HG02623 (cell line): ENCODE results near the gene P3R3URF.

Experiments used
- ATAC-seq: cut with Tn5 transposase; IDR thresholded peaks from one replicate; pipeline ENCODE4 v1.9.1; 2021; ENCODE audit warnings: moderate library complexity; ENCODE audit not compliant: unreplicated experiment

The P3R3URF gene

DNA sequence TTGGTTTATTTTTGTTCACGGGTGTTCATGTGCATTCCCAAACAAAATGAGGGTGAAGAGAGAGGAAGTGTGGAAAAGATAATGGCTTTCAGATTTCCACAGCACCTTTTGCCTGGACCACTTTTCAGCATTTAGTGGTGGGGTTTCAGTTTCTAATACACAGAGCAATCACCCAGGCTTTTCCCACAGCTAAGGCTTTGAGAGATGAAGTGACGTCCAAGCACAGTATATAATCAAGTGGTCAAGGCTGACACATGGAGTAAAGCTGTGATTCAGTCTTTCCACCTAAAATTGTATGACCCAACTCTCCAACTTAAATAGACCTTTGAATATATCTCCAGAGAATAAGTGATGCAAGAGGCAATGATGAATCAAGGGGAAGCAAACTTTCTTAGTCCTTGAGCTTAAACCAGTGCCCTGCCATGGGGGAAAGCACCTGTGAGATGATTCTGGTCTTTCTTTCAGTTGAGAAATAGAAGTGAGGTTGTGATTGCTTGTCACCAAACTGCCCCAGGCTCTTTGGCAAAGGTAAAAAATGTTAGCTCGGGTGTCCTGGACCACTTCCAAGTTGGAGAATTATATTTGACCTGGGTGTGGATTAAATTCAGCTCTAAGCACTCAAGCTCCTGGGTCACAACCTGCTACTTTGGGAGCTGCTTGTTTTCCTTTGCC is 41.5 kb downstream of the P3R3URF start:
- ATAC-seq: no peak

DNA sequence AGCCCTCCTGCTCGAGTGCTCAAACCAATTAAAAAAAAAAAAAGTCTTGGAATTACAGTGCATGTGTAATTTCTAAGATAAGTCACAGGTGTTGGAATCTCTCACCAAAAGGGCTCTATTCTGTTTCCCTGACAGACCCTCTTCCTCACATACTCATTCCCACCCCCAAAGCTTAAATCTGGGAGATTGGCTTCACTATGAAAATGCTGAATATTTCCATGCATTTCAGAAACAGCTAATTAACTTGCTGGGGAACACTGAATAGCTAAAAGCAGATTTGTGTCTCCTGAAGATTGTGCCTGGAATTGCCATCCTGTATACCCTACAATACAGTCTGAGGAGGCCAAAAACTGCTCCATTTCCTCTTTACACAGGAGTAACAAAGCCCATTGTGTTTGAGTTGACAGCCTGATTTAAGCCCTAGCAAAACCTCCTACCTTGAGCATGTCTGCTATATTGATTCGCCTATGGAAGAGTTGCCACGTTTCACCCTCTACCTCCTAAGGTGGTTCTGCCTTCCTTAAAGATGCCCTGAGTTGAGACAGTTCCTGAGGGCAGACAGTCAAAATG is 42.4 kb downstream of the P3R3URF start:
- no peak for ATAC-seq

DNA sequence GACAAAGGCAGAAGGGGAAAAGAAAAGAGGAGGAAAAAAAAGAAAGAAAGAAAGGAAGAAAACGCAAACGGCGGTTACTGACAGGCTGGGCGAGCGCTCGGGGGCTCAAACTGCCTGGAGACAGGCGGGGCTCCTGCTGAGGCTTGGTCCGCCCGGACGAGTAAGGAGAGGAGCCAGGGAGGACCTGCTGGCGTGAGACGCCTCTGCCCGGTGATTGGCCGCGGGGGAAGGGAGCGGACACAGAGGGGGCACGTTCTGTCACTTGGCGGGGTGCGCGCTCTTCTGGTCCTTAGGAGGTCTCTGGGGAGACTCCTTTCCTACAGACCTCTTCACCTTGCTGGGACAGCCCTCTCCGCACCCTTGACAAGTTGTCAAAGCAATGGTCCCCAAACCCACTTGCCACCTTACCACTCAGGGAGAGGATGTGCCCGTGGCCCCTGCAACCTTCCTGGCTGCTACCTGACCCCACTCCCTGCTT is 43.1 kb downstream of the P3R3URF start:
- peak; percentile 42 for ATAC-seq

DNA sequence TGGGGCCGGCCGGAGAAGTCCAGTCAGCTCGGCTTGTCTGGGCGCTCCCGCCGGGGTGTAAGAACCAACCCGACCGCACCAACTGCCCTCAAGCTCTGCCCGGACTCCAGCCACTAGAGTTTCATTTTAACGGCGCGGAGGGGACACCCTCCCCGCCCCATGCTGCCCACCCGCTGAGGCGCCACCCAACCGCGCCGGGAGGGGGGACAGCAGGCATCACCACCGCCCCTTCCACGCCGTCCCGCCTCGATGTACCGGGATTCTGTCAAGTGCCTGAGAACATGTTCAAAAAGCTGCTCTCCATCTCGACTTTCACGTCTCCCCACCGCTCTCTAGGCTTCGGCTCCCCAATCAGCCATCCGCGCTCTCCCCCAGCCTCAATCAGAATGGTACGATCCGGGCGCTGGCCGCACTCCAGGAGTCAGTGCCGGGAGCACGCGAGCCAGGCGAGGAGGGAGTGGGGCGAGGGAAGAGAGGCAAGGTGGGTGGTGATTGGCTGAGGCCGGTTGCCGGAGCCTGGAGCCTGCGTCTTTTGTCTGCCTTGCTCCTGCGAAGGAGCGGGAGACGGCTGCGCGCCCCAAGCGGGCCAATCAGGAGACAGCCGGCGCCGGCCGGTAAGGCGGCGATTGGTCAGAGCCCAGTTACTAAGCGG is 43.6 kb downstream of the P3R3URF start, which contains the start of gene PIK3R3:
TSS of gene PIK3R3 (minus strand) at position 101 of the 652 bp plus-strand sequence. CDS start 677 bp downstream, outside the sequence.
- peak; percentile 86 for ATAC-seq

DNA sequence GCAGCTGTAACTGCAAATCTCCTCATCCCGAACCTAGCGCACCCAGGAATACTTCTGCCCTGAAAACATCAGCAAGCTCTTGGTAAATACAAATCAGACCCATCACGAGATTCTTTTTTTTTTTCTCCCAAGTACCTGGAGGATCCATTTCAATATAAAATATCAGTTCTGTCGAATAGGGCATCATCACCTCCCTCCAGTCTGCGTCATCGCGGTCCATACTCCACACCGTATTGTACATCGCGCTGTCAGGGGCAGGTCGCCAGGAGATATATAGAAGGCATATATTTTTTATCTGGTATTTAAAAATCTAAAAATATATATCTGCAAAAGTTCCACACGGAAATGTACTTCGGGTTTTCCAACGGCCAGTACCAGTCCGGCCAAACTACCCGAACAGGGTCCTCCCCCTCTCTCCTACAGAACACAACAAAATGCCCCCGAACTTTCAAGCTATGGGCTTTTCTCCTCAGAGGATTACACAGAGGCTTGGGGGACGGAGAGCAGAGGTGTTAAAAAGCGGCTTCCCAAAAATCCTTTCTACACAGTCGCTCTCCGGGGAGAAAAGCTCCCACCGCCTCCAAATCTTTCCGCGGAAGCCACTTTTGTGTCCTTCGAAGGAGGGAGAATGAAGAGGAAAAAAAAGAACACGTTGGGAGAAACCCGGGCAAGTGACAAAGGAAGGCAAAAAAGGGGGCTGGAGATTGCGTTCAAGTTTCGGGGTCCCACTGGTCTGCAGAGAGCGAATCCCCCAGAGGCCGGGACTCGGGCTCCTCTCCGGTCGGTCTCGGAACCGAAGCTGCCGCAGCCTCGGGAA is 44.4 kb downstream of the P3R3URF start:
- ATAC-seq: no peak

DNA sequence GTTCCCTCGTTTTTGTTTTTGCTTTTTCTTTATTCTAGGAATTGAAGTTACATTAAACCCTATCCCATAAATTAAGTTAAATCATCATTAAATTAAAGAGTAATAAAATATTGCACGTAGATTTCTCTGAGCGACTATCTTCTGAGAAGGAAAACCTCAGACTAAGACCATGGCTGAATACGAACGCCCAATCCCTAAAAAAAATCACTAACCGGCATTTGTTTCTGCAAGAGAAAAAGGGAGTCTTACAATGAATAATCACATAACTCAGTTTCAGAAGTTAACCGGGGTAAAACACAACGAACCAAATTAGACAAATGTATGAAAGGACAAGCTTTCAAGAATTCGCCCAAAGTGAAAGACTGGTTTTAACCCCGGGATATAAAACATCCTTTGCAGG is 45.2 kb downstream of the P3R3URF start:
- no peak for ATAC-seq

DNA sequence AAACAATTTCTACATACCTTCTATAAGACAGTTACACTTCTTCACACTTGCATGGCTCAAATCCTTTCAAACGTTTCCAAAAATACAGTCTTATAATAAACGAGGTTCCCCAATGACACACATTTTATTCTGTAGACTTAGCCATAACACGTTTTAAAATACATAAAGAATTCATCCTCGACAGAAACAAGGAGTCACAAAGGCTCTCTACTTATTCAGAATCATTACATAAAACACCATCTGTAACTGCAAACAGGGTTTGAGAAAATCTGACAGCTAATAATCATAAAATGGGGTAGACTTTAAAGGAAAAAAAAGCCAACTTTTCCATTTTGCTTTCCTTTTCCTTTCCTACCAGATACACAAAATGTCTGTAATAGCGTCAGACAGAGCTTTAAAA is 45.7 kb downstream of the P3R3URF start:
- no peak for ATAC-seq

DNA sequence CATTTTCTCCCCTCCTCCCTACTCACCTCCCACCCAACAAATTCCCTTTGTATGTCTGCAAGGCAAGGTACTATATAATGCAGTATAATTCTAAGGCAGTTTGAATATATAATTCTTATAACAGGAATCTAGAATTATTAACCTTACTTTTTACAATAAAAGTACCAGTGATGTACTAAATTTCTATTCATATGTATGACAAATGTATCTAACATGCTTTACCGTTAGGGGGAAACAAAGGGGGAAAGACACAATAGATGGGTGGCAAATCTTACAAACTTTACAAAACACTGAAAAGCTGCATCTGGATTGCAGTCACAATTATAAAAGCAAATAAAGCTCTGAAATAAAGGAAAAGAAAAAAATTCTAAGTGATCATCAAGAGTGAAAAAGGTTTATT is 46.2 kb downstream of the P3R3URF start:
- no peak for ATAC-seq

DNA sequence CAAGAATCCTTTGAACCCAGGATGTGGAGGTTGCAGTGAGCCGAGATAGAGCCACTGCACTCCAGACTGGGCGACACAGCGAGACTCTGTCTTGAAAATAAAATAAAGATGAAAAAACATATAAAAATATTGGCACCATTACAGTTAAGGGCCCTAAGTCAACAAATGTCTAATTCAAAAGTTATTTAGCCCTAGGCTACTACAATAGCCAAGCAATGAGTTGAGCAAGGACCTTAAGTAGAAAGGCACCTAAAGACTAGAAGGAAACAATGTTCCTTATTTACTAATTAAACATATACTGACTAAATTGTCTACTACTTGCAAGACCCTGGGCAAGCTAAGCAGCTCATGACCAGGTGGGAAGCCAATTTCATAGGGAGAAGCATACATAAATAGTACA is 47.9 kb downstream of the P3R3URF start:
- no peak for ATAC-seq
